HEK293T (cell line): ENCODE data around the gene HP.

ENCODE experiments used
- CTBP1 ChIP-seq: fragments of 450-650 bp; IDR thresholded peaks from 2 replicates; pipeline ENCODE4 v1.6.1; 2016; ENCODE audit warnings: borderline replicate concordance
- ELF4 ChIP-seq: fragments of 450-650 bp; IDR thresholded peaks from 2 replicates; pipeline ENCODE4 v1.6.1; 2017; ENCODE audit warnings: antibody characterized with exemption
- FOXA1 ChIP-seq: fragments of 450-650 bp; IDR thresholded peaks from 2 replicates; pipeline ENCODE4 v1.6.1; 2016; ENCODE audit warnings: mild to moderate bottlenecking
- FOXM1 ChIP-seq: fragments of 450-650 bp; IDR thresholded peaks from 2 replicates; pipeline ENCODE4 v1.6.1; 2017; ENCODE audit warnings: mild to moderate bottlenecking, borderline replicate concordance
- HDGF ChIP-seq: fragments of 450-650 bp; IDR thresholded peaks from 2 replicates; pipeline ENCODE4 v1.6.1; 2017; ENCODE audit warnings: antibody characterized with exemption, borderline replicate concordance
- L3MBTL2 ChIP-seq: fragments of 450-650 bp; conservative IDR thresholded peaks from 2 replicates; pipeline ENCODE4 v1.6.1; 2016; ENCODE audit warnings: mild to moderate bottlenecking
- LEF1 ChIP-seq: fragments of 450-650 bp; IDR thresholded peaks from 2 replicates; pipeline ENCODE4 v1.6.1; 2017; ENCODE audit warnings: mild to moderate bottlenecking, borderline replicate concordance
- NFRKB ChIP-seq: fragments of 450-650 bp; IDR thresholded peaks from 2 replicates; pipeline ENCODE4 v1.6.1; 2016; ENCODE audit warnings: mild to moderate bottlenecking, moderate library complexity

DNA sequence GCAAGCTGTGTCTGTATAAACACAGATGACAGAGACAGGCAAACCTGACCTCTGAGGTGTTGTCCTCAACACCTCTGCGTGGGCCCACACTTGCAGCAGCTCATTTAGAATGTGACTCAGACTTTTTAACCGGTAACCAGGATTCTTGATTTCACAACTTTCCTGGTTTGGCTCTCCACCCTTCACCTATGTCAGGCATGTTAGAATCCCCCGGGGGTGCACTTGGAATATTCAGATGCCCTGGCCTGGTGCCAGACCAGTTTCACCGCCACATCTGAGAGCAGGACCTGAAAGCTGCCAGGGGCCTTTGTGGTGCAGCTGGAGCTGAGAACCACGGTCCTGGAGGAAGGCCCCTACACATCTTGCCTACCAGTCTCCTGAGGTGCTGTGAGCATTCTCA lies 40.9 kb upstream of the HP start:
- no peak for TF ChIP-seq HDGF
- no peak for TF ChIP-seq L3MBTL2
- no peak for TF ChIP-seq FOXA1
- no peak for TF ChIP-seq NFRKB
- no peak for TF ChIP-seq CTBP1
- TF ChIP-seq ELF4, result no peak
- no peak for TF ChIP-seq LEF1
- no peak for TF ChIP-seq FOXM1
